Activated CD8-positive, alpha-beta memory T cell treated with anti-CD3 and anti-CD28 coated beads, Interleukin-2, amount 50 U/mL, for 24 hours (primary cell): ENCODE data around the gene PFKFB4.
"Not testable (repeated sequence)": the region's sequence is repeated elsewhere in the genome, so short reads cannot be mapped to it uniquely, and the experiment has no call there.

Source experiments
- DNase-seq: peaks from one replicate; pipeline ENCODE4 v3.0.0-alpha.2; 2020; ENCODE audit errors: extremely low read depth

Gene PFKFB4

DNA sequence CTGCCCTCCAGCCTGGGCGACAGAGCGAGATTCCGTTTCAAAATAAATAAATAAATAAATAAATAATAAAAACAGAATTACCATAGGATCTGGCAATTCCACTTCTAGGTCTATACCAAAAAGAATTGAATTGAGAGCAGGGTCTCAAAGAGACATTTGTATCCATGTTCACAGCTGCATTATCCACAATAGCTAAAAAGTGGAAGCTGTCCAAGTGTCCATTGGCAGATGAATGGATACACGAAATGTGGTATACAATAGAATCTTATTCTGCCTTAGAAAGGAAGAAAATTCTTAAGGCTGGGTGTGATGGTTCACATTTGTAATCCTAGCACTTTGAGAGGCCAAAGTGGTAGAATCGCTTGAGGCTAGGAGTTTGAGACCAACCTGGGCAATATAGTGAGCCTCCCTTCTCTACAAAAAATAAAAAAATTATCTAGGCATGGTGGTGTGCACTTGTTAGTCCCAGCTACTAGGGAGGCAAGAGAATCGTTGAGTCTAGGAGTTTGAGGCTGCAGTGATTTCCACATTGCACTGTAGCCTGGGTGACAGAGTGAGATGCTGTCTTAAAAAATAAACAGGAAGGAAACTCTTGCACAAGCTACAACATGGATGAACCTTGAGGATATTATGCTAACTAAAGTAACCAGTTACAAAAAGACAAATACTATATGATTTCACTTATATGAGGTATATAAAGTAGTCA lies 24.2 kb downstream of the PFKFB4 start:
- DNase-seq, result no peak

DNA sequence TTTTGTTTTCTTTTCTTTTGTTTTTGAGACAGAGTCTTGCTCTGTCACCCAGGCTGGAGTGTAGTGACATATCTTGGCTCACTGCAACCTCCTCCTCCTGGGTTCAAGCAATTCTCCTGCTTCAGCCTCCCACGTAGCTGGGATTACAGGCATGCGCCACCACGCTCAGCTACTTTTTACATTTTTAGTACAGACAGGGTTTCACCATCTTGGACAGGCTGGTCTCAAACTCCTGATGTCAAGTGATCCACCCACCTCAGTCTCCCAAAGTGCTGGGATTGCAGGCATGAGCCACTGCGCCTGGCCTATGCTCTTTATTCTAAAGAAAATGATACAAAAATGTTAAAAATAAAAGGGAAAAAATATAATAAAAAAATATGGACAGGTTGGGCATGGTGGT lies 25.9 kb downstream of the PFKFB4 start:
- DNase-seq, result not testable (repeated sequence)

DNA sequence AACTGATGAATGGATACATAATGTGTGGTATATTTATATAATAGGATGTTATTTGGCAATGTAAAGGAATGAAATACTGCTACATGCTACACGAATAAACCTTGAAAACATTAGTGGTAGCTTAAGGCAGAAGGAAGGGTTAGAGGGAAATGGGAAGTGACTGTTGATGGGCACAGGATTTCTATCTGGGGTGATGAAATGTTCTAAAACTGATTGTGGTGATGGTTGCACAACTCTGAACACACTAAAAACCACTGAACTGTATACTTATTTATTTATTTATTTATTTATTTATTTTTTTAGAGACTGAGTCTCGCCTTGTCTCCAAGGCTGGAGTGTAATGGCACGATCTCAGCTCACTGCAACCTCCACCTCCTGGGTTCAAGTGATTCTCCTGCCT lies 27.8 kb downstream of the PFKFB4 start:
- DNase-seq, result no peak

DNA sequence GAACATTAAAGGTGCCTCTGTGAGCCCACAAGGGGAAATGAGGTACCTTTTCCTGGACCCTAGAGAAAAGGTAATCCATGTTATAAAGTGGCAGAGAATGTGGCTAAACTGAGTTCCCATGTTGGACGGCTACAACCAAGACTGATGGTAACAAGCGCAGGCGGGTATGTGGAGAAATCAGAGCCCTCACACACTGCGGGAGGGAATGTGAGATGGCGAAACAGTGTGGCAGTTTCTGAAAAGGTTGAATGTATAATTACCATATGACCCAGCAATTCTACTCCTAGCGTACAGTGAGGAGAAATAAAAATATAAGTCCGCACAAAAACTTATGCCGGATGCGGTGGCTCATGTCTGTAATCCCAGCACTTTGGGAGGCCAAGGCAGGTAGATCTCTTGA lies 28.6 kb downstream of the PFKFB4 start:
- DNase-seq, result no peak

DNA sequence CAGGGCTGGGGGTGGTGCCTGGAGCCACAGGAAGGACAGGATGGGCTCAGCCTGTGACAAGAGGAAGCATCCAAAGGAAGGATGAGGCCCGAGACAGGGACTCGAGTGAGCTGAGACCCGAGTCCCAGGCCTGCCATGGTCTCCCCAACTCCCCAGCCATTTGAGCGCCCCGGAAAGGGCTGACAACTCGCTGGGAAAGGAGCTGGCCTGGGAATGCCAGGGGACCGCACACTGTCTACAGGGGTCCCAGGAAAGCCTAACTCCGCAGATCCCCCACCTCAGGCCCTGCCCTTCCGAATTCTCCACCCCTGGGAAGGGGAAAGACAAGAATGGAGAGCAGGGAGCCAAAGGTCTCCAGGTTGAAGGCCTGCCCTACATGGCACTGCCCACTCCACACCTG lies 31.6 kb downstream of the PFKFB4 start:
- no peak for DNase-seq

DNA sequence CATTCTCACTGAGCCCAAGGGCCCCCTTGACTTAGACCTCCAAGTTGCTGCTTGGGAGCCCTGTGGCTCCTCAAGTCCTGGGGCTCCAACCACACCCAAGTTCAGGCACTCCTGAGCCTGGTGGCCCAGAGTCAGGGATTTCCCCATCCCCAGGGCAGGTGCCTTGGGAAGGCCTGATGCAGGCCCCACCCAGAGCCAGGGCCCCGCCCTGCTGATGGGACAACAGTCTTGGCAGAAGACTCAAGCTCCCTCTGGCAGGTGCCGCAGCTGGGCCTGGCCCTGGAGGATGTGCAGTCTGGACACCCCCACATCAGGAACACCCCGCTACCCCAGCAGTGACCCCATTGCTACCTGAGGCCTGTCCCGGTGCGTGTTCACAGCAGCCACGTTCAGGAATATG lies 35.0 kb downstream of the PFKFB4 start:
- no peak for DNase-seq

DNA sequence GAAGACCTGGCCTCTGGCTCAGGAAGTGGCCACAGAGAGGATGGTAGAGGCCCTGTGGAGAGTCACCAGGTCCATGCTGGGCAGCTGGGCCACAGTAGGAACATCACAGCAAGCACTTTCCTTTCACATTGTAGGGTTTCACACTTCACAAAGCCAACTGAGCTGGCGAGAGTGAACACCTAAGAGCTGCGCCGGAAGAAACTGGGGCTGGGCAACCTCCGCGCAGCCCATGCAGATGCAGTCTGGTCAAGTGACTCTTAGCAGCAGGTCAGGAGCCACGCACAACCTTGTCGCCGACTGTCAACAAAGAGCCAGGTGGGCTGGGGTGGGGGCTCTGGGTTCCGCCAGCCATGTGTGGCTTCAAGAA lies 37.3 kb downstream of the PFKFB4 start:
- no peak for DNase-seq

DNA sequence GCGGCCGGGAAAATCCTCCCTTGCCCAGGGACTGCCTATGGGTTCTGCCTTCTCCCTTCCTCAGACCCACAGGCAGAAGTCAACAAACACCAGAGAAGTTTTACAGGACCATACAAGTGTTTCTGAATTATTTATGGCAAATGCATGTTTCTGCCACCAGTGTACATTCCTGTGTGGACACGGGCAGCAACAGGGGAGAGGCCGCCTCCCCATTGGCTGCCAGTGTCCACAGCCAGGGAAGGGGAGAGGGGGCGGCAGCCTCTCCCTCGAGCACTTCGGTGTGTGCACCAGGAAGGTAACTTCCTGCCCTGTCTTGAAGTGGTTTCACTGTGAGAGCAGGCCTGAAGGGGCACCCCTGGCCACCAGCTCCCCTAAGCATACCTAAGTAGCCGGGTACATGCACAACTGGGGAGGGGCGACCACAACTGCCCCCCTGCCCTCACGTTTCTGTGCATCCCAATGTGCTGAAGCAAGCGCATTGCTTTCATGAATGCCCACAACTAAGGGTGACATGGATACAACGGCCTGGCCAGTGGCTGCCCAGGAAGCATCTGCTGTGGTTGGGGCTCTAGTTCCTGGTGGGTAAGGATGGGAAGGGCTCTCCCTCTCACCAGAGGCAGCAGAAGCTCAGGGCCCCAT lies 37.8 kb downstream of the PFKFB4 start:
- DNase-seq, result no peak

DNA sequence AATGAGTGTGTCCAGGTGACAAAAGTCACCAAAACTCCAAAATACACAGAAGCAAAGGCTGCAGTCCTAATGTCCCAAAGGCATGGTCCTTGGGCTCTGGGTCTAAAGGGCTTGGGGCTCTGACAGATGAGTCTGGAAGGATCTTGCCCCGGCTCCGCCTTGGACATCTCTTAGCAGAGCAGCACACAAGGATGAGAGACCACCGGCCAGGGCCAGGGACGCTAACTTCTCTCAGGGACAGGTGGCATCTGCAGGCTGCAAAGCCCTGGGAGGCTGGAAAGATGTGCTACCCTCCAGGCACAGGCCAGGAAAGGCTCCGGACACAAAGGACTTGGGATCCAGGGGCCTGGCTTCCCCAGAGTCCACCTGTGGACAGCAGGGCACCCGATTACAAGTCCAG lies 38.5 kb downstream of the PFKFB4 start:
- no peak for DNase-seq

DNA sequence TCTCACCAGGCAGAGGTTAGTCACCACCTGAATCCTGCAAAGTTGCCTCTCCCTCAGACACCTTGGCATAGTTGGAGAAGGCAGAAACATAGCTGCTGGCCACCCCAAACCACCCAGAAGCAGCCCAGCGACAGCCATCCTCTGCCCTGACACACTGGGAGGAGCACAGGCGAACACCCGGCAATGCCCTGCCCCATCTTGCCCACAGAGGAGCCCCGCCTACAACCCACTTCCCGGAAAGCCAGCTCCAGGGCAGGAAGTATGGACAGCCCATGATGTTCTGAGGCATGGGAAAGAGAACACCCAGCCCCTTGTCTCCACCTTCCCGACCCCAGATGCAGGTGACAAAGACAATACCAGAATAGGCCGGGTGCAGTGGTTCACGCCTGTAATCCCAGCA lies 40.0 kb downstream of the PFKFB4 start:
- no peak for DNase-seq

DNA sequence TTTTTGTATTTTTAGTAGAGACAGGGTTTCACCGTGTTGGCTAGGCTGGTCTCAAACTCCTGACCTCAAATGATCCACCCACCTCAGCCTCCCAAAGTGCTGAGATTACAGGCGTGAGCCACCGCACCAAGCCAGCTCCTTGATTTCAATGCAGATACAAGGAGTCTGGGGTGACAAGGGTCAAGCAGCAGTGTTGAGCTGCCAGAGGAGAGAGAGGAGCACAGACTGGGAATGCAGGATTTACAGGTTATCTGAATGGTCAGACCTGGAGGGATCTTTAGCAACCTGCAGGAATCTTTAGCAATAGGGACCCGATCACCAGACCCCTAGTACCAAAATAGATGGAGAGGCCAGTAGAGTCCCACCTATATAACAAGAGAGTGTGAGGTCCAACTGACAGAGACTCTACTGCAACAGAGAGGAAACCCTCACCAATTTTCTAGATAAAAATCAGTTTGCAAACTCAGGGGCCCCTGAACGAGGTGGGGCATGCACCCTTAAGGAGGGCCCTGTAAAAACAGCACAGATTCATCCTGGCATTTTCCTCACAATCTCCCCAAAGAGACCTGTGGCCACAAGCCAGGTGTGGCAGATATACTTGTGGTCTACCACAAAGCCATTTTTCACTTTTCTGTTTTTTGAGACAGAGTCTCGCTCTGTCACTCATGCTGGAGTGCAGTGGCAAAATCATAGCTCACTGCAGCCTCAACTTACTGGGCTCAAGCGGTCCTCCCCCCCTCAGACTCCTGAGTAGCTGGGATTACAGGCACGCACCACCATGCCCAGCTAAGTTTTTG lies 42.0 kb downstream of the PFKFB4 start:
- no peak for DNase-seq

DNA sequence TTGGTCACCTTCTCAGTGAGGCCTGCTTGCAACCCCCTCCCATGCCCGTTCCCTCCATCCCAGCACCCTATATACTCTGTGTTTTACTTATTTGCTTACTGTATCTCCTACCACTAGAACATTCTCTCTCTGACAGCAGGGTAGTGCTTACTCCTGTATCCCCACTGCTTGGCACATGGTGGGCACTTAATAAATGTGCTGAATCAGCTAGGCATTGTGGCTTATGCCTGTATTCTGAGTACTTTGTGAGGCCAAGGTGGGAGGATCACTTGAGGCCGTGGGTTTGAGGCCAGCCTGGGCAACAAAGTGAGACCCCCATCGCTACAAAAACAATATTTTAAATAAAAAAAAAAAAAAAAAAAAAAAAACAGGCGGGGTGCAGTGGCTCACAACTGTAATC lies 45.1 kb downstream of the PFKFB4 start:
- no peak for DNase-seq

DNA sequence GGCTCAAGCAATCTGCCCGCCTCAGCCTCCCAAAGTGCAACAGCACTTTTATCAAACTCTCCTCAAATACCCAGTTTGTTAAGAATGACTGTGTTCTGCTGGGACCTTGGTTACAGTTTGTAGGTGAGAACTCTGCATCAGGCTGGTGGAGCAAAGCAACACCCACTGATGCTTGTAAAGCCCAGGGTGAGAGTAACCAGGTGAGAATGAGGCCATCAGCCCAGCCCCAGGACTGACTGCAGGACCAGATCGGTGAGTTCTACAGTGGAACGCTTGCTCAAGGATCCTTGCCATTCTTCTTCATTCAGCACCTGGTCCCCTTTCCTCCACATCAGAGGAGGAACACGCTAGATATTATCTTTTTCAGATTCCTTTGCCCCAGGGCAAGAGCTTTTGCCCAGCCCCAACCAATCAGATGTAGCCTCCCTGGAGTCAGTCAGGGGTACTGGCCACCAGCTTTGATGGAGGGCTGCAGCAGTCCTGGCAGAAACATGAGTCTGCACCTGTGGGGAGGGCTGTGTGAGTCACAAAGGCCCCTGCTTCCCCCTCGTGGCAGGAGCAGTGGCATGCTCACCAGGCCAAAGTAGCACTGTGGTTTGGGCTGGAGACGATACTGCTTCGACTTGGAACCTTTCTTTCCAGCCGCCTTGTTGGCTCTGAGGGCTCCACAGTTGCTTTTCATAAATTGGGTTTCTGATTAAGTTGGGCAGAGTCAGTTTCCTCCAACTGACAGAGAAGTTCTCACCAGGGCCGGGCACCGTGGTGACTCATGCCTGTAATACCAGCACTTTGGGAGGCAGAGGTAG lies 49.1 kb downstream of the PFKFB4 start:
- peak; percentile 35 for DNase-seq

DNA sequence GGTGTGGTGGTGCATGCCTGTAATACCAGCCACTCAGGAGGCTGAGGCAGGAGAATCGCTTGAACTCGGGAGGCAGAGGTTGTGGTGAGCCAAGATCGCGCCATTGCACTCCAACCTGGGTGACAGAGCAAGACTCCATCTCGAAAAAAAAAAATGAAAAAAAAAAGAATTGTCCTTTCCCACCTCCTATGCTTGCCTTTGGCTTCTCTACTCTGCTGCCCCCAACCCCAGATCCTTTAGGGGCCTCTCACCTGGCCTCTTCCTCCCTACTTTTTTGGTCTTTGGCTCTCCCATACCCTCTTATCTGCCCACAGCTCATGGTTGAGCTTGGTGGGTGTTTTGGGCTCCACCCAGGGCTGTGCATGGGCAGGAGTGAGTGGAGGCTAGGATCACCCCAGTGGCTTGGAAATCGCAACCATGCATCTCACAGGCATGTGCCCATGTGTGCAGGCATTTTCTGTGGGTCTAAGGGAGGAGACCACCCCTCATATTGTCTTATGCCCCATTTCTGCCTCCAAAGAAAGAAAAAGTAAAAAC lies 50.6 kb downstream of the PFKFB4 start:
- DNase-seq, result no peak

DNA sequence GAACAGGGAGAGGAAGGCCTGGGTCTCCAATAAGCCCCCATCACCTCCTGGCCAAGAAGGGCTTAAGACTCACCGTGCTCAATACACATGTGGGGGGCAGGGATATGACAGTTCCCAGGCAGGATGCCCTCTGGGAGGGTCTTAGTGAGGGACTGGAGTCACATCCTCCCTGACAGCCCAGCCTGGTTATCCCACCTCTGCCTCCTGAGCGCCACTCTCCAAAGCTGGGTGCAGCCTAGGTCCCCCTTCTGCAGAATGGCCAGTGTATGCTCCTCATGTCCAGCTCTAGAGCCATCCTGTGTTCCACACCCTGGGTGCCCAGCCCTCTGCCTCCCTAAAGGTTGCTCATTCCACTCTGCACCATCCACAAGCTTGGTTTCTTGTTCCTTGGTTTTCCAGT lies 51.5 kb downstream of the PFKFB4 start:
- DNase-seq, result no peak

DNA sequence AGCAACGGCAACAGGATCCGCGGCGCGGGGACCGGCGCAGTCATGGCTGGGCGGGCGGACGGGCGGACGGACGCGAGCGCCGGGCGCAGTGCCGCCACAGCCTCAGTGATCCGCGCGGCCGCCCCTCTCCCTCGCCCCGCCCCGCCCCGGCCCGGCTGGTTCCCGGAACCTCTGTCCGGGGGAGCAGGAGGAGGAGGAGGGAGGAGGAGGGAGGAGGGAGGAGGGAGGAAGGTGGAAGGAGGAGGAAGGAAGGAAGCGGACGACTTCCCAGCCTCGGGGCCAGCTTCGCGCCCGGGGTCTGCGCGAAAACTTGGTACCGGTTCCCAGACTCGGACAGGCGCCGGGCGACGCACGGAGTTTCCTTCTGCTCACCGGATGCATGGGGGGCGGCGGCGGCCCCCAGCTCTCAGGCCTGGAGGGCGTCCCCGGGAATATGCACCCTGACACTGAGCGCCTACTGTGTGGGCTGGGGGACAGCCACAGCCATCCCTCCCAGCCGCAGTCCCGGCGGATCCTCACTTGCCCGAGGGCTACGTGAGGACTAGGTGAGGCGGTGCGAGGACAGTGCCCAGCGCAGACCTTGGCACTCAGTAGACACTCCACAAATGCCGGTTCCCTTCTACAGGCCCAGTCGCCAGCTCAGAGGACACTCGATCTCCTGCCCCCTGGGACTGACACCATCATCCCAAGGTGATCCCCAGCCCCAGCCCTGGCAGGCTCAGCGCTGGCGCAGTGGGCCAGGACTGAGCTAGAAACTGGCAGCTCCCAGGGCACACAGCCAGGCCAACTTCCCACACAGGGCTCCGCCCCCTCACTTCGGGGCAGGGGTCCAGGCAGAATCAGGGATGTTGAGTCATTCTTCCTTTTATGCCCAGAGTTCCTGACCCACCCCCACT lies 52.3 kb downstream of the PFKFB4 start, which contains the start of gene SHISA5:
TSS of gene SHISA5 (minus strand) at position 124 of the 896 bp plus-strand sequence. CDS start at position 44, 80 bp downstream.
- no peak for DNase-seq

DNA sequence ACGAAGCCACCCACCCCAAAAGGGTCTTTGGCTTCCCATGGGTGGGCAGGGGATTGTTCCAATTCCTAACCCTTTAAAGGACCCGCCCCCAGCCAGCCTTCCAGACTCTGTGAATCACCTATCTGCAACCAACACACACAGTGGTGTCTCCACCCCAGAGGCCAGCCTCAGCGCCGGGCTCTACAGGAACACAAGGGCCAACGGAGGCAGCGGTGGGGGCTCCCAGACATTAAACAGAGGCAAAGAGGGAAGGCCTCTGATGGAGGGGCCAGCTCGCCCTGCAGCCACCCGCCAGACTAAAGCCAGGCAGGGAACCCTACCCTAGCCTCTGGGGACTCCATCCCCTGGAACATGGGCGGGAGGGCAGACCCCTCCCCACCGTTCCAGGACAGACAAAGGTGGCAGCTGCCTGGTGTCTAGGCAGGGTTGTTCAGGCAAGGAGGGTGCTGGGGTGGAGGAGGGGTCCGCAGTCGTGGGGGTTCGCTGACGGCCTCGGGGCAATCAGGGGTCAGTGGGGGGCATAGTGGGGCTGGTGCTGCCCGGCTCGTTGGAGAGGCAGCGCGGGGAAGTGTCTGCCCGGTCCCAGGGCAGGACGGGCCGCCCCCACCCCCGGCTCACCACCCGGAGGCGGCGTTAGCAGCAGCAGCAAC lies 53.1 kb downstream of the PFKFB4 start:
- DNase-seq, result no peak

DNA sequence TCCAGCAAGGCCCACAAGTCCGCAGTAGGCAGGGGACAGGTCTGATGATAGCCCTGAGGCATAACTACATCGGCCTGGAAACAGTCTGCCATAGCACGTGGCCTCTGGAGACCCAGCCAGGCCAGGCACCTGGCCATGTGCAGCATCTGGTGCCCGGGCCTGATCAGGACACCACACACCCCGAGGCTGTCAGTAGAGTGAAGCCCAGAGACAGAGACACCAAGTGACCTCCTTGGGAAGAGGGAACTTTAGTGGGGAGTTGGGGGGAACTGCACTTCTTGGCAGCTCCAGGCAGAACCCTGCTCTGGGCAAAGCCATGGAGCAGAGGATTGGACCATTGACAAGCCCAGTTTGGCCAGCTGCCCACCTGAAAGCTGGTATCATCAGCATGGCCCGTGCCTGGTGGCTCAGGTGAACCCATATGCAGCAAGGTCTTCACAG lies 53.9 kb downstream of the PFKFB4 start:
- no peak for DNase-seq

DNA sequence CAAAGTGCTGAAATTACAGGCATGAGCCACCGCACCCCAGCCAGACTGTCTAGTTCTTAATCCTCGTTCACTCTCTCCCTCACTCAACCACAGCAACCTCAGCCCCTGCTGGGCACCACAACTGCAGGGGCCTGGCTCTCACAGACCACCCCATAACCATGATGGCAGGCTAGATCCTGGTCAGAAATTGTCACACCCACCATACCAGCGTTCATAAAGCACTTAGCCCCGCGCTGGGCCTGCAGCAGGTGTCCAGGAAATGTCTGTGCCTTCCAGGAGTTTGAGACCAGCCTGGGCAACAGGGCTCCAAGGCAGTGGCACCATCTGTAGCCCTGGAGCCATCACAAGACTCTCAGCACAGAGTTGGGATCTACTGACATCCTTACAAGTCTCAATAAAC lies 54.5 kb downstream of the PFKFB4 start:
- DNase-seq, result no peak

DNA sequence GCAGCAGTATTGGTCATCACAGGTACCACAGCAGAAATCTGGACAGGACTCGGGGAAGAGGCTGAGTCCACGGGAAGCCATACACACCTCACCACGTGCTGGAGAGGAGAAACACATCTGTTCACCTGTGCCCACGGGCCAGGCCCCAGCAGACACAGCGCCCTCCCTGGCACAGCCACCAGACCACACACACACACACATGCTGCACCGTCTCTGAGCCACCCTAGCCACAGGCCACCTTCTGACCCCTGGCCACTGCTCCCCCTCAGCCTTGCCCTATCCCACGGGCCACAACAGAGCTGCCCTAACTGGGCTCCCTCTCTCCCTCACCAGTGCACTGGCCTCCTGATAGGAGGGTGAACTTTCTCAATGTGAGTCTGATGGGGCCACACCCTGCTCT lies 55.4 kb downstream of the PFKFB4 start:
- DNase-seq, result no peak
